Hematopoietic multipotent progenitor cell treated with erythropoietin and hydrocortisone succinate and interleukin-3 and kit ligand, for 15 days (in vitro differentiated cells): ENCODE measurements around the gene PLEKHG2.
A peak's percentile ranks its signal among the peaks of the same experiment; 100 is the strongest.

Source experiments
- DNase-seq: peaks from one replicate; pipeline ENCODE4 v3.0.0-alpha.2; 2015; ENCODE audit warnings: low spot score

The PLEKHG2 gene

GRCh38 chr19:39406656-39407409 lies 5.6 kb upstream of the PLEKHG2 start, which contains the start of gene ZFP36:
TSS of gene ZFP36 (plus strand) at chr19:39406847. CDS start at chr19:39406905, 58 bp downstream.
- DNase-seq: peak; percentile 71

DNA sequence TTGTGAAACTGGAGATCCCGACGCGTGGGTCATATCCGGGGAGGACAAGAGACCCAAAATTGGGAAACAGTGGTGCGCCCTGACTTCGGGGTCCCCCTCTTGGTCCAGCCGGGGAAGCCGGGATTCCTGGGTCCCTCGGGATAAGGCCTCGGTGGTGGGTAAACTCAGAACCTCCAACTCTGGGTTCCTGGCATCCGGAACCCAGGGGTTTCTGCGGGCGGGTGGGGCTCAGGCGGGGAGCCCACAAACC lies 5.1 kb upstream of the PLEKHG2 start:
- no peak for DNase-seq

DNA sequence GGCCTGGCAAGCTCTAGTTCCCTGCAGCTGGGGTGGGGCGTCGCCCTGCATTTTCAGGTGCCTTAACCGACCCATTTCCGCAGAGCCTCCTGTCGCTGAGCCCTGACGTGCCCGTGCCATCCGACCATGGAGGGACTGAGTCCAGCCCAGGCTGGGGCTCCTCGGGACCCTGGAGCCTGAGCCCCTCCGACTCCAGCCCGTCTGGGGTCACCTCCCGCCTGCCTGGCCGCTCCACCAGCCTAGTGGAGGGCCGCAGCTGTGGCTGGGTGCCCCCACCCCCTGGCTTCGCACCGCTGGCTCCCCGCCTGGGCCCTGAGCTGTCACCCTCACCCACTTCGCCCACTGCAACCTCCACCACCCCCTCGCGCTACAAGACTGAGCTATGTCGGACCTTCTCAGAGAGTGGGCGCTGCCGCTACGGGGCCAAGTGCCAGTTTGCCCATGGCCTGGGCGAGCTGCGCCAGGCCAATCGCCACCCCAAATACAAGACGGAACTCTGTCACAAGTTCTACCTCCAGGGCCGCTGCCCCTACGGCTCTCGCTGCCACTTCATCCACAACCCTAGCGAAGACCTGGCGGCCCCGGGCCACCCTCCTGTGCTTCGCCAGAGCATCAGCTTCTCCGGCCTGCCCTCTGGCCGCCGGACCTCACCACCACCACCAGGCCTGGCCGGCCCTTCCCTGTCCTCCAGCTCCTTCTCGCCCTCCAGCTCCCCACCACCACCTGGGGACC lies 4.6 kb upstream of the PLEKHG2 start:
- peak; percentile 61 for DNase-seq

DNA sequence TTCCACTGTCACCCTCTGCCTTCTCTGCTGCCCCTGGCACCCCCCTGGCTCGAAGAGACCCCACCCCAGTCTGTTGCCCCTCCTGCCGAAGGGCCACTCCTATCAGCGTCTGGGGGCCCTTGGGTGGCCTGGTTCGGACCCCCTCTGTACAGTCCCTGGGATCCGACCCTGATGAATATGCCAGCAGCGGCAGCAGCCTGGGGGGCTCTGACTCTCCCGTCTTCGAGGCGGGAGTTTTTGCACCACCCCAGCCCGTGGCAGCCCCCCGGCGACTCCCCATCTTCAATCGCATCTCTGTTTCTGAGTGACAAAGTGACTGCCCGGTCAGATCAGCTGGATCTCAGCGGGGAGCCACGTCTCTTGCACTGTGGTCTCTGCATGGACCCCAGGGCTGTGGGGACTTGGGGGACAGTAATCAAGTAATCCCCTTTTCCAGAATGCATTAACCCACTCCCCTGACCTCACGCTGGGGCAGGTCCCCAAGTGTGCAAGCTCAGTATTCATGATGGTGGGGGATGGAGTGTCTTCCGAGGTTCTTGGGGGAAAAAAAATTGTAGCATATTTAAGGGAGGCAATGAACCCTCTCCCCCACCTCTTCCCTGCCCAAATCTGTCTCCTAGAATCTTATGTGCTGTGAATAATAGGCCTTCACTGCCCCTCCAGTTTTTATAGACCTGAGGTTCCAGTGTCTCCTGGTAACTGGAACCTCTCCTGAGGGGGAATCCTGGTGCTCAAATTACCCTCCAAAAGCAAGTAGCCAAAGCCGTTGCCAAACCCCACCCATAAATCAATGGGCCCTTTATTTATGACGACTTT lies 3.9 kb upstream of the PLEKHG2 start:
- peak; percentile 21 for DNase-seq

- DNase-seq: peak; percentile 62
Observed at GRCh38 chr19:39409208-39410016, 3.1 kb upstream of the PLEKHG2 start.

- DNase-seq: peak; percentile 13
Observed at GRCh38 chr19:39410017-39410830, 2.2 kb upstream of the PLEKHG2 start.

GRCh38 chr19:39410831-39411080 lies 1.7 kb upstream of the PLEKHG2 start:
- DNase-seq: peak; percentile 11

DNA sequence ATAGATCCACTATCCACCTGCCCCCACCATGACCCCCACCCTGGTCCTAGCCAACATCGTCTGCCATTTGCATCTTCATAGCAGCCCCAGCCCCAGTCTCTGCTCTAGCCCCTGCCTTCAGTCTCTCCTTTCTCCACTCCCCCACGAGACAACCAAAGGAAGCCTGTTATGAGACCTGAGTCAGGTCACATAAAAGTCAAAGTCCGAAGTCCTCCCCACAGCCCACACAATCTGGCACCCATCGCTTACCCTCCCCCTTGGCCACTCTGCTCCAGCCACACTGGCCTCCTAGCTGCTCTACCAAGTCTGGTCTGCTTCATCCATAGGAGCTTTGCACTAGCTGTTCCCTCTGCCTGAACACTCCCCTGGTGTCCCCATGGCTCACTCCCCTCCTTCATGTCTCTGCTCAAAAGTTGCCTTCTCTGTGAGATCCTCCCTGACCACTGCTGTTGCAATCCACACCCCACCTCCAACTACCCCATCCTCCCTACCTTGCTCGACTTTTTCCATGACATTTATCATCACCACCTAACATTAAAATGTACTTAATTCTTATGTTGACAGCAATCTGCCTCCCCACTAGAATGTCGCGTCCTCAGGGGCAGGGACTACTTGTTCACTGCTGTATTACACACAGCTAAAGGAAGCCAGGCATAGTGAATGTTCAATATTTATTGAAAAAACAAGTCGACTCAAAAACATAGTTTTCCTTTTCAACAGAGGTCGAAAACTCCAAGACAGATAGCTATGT lies 1.2 kb upstream of the PLEKHG2 start:
- no peak for DNase-seq

GRCh38 chr19:39411832-39412099 lies 703 bp upstream of the PLEKHG2 start:
- peak; percentile 93 for DNase-seq

DNA sequence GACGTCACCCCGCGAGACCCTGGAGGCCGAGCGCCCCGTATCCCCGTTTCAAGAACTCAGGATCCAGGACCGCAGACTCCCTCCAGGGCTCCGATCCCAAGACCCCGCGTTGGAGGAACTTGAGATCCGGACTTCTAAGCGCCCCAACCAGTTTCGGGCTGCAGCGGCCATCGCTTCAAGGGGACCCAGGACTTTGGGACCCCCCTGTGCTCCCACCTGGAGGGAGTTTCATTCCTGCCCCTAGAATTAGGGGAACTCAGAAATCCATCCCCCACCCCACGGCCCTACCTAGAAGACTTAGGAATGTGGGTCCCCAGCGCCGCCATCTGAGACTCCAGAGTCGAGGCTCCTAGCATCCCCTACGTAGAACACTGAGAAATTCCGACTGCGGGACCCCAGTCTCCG lies 400 bp downstream of the PLEKHG2 start:
- DNase-seq: no peak

DNA sequence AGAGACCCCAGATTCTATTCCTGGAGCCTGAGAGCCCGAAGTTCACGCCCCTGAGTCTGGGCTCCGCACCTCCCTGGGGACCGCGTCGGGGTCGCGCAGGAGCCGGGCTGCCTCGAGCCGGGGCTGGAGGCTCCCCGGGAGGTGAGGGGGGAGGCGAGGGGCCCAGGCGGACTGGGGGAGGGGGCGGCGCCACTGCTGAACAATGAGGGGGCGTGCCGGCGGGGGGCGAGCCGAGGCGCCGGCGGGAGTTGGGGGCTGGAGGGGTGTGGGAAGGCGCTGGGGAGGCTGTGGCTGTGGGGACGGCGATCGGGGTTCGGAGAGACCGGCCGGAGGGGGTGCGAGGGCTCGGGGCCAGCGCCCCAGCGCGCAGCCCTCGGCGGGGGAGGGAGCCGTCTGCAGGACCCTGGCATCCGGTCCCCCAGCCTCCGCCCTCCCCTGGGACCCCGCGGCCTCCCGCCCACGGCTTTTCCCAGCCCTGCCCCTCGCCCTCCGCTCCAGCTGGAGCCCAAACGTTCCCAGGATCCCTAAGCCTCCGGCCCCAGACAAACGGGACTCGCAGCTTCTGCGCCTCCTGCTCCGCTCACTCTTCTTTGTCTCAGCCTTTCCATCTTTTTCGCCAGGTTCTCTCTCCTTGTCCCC lies 922 bp downstream of the PLEKHG2 start:
- DNase-seq: no peak

DNA sequence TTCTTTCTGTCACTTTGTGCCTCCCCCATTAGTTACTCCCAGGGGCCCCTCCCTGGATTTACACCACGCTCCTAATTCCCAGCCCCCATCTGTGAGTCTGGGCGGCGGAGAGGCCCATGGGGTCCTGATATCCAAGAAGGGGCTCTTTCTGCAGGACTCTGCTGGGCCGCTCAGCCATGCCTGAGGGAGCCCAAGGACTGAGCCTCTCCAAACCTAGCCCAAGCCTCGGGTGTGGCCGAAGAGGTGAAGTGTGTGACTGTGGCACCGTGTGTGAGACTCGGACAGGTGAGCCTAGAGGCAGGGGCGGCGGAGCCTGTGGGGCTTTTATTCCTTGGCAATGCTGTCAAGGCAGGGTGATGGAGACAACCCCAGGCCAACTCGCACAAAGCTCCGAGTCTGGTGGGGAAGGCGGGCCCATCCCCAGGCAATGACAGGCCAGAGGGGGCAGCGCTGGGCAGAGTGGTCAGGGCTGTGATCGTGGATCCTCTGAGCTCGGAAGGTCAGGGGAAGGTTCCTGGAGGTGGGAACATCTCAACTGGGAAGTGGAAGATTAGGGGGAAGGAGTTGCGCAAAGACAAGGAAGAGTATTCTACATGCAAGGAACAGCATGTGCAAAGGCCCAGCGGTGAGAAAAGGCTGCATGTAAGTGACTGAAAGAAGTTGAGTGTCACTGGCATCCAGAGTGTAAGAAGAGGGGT lies 1.6 kb downstream of the PLEKHG2 start:
- no peak for DNase-seq

DNA sequence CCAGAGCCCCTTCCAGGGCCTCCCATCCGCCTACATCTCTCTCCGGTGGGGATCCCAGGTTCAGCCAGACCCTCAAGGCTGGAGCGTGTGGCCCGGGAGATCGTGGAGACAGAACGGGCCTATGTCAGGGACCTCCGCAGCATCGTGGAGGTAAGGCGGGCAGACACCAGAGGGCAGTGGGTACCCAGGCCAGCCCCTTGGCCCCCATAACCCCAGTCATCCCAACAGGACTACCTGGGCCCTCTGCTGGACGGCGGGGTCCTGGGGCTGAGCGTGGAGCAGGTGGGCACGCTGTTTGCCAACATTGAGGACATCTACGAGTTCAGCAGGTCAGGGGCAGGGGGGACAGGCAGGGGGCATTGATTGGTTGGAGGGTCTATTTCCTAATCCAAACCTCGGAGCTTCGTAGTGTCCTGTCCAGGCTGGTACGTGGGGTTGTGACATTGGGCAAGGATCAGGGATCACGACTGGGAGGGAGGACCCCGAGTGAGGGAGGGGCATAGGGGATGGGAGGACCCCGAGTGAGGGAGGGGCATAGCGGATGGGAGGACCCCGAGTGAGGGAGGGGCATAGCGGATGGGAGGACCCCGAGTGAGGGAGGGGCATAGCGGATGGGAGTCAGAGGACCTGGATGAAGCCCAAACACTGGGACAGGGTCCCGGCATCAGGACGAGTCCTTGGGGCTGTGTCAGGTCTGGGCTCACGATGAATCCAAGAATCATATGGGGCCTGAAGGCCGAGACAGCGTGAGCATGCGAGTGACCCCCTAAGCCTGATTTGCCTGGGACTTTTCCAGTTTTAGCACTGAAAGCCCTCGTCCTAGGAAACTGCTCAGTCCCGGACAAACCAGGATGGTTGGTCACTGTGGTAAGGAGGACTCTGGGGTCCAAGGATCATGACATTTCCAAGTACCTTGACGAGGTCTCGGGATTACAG lies 2.9 kb downstream of the PLEKHG2 start:
- no peak for DNase-seq

GRCh38 chr19:39416152-39417120 lies 4.0 kb downstream of the PLEKHG2 start:
- DNase-seq: no peak

DNA sequence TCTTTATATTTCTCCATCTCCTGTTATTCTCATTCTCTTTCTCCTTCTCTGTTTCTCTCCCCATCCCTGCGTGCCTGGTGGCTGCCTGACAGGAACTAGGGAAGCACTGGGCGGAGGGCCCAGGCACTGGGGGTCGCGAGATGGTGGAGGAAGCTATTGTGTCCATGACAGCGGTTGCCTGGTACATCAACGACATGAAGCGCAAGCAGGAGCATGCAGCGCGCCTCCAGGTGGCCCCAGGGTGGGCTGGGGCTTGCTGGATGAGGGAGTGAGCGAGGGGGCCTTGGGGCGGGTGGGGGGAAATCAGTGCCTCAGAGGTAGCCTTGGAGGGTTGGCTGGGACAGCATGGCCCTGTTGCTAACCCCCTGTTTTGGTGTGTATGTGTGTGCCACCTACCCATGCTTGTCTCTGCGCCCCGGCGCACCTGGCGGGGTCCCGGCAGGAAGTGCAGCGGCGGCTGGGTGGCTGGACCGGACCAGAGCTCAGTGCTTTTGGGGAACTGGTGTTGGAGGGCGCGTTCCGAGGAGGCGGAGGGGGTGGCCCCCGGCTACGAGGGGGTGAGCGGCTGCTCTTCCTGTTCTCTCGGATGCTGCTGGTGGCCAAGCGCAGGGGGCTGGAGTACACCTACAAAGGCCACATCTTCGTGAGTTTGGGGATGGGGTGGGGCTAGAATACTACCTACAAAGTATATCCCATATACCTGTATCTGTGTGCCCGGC lies 5.2 kb downstream of the PLEKHG2 start:
- no peak for DNase-seq

DNA sequence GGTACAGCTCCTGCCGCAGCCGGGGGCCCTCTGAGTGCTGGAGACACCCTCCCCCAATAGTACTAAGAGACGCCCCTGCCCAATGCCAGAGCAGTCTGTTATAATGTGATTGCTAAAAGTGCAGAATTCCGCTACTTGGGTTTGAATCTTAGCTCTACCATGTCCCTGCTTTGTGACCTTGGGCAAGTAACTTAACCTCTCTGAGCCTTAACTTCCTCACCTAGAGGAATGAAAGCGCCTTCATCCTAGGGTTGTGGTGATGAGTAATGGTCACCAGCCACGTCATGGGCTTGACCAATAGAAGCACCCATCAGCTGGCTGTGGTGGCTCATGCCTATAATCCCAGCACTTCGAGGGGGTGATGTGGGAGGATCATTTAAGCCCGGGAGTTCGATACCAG lies 6.5 kb downstream of the PLEKHG2 start:
- DNase-seq: no peak

DNA sequence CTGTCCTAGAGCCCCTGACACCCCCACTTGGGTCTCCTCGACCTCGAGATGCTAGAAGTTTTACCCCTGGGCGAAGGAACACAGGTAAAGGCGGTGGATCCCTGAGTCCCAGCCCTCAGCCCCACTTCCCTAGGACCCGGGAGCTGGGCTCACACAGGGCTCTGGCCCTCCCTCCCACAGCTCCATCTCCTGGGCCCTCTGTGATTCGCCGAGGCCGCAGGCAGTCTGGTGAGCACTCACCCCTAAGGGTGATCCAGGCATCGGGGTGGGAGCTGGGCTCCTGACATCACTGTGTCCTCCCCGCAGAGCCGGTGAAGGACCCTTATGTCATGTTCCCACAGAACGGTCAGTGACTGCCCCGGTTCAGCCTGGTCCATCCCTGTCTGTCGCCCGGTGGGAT lies 8.3 kb downstream of the PLEKHG2 start:
- DNase-seq: no peak
